Smooth muscle cell (in vitro differentiated cells): ENCODE measurements around the gene NLRC5. TPM values are rescaled to one million over a fixed set of nuclear protein-coding genes. Genes with fewer than 3 reads are reported as not detected.

ENCODE experiments used
- DNase-seq: peaks from one replicate; lab custom pipeline; 2025; ENCODE audit not compliant: unreplicated experiment; lab: John Stamatoyannopoulos, UW
- H2AFZ ChIP-seq: fragments of 200-600 bp; sonication (generic); 2 replicates; pipeline ENCODE4 v1.6.0; 2016; ENCODE audit warnings: antibody characterized with exemption, low read depth, mild to moderate bottlenecking
- H3F3A ChIP-seq: fragments of 200-600 bp; sonication (generic); 2 replicates; pipeline ENCODE4 v1.6.0; 2017; ENCODE audit warnings: antibody characterized with exemption, low read depth
- H3K27ac ChIP-seq: fragments of 200-600 bp; sonication (generic); 2 replicates; pipeline ENCODE4 v1.5.1; 2016; ENCODE audit warnings: low read depth, mild to moderate bottlenecking
- H3K27me3 ChIP-seq: fragments of 200-600 bp; sonication (generic); 2 replicates; pipeline ENCODE4 v1.6.1; 2016; ENCODE audit warnings: low read depth, mild to moderate bottlenecking
- H3K36me3 ChIP-seq: fragments of 200-600 bp; sonication (generic); 2 replicates; pipeline ENCODE4 v1.5.1; 2016; ENCODE audit warnings: low read depth
- H3K4me1 ChIP-seq: fragments of 200-600 bp; sonication (generic); 2 replicates; pipeline ENCODE4 v1.5.1; 2016; ENCODE audit warnings: low read depth
- H3K4me2 ChIP-seq: fragments of 200-600 bp; sonication (generic); 2 replicates; pipeline ENCODE4 v1.6.0; 2016; ENCODE audit warnings: mild to moderate bottlenecking
- H3K4me3 ChIP-seq: fragments of 200-600 bp; sonication (generic); 2 replicates; pipeline ENCODE4 v1.5.1; 2016; ENCODE audit warnings: mild to moderate bottlenecking
- H3K79me2 ChIP-seq: fragments of 200-600 bp; sonication (generic); 2 replicates; pipeline ENCODE4 v1.6.0; 2016; ENCODE audit warnings: low read depth, mild to moderate bottlenecking
- H3K9ac ChIP-seq: fragments of 200-600 bp; sonication (generic); 2 replicates; pipeline ENCODE4 v1.6.0; 2016; ENCODE audit warnings: low read depth
- H3K9me3 ChIP-seq: fragments of 200-600 bp; sonication (generic); replicated peaks from 2 replicates; pipeline ENCODE4 v1.5.1; 2016; ENCODE audit warnings: low read depth
- H4K20me1 ChIP-seq: fragments of 200-600 bp; sonication (generic); 2 replicates; pipeline ENCODE4 v1.6.0; 2016; ENCODE audit warnings: low read depth
- WGBS: methylation state at CpG from one replicate; pipeline ENCODE4 v1.1.7; 2016; ENCODE audit warnings: low lambda C conversion rate; 5-methylcytosine and 5-hydroxymethylcytosine counted together
- polyA plus RNA-seq: library from polyadenylated mRNA; unstranded; fragments of >200 nt; fragmentation: Nextera tagmentation; extraction: Ambion mirVana; gene quantifications from 2 replicates; pipeline ENCODE4 v1.2.1, GENCODE V29; 2016
- total RNA-seq: library from RNA; depleted of rRNA; stranded (reverse); fragments of >200 nt; gene quantifications from 2 replicates; pipeline ENCODE4 v1.2.3, GENCODE V29; 2014
- TF ChIP-seq, protein P1 (sequence below): fragments of 200-600 bp; sonication (generic); IDR thresholded peaks from 2 replicates; pipeline ENCODE4 v1.5.1; 2017; ENCODE audit warnings: borderline replicate concordance, mild to moderate bottlenecking, antibody characterized with exemption; ENCODE audit not compliant: insufficient read depth, poor library complexity, severe bottlenecking

Gene NLRC5
- total and polyA plus RNA-seq, 2 experiments from 2014 or later: 4.2 to 21.4 TPM

DNA sequence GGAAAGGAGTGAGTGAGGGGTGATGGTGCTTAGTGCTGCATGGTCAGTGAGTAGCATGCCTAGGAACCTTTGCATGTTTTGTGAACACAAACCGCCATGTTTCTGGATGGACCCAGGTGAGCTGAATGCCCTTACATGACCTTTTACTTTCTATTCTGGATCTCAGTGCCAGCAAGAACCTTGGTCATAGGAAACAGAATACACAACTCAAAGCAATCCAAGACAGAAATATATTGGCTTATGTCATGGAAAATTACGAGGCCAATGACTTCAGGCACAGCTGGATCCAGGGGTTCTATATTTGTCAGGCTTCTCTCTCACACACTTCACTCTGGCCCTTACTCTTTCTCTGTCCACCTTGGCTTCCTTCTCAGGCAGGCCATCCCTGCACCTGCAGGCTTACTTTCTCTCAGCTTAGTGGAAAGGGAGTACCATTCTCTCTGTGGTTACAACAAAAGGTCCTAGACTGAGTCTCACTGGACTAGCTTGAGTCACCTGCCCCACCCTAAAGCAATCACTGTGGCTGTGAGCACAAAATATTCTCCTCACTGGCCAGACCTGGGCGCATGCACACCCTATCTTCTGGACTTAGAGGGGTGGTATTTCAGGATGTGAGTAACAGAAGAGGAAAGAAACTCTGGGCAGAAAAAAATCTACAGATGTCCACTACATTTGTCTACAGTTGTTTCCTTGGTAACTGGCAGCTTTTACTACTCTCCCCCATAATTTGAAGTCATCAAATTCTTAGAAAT lies 82.7 kb downstream of the NLRC5 start:
- WGBS: 93% methylated on average over 3 of the region's 3 CpGs
- Histone ChIP-seq H3K9ac (no peak overlapping the region), H3K79me2 (no peaks in the 10 kb centered on the region), H3K27me3 (no peaks in the 10 kb centered on the region), H4K20me1 (no peaks in the 10 kb centered on the region), H2AFZ (no peak overlapping the region), H3K4me2 (no peak overlapping the region), H3K9me3 (no peaks in the 10 kb centered on the region), H3K4me1 (no peaks in the 10 kb centered on the region), H3K27ac (no peak overlapping the region), H3K4me3 (no peak overlapping the region), H3K36me3 (no peaks in the 10 kb centered on the region), H3F3A (no peaks in the 10 kb centered on the region)
- TF ChIP-seq, protein P1, sequence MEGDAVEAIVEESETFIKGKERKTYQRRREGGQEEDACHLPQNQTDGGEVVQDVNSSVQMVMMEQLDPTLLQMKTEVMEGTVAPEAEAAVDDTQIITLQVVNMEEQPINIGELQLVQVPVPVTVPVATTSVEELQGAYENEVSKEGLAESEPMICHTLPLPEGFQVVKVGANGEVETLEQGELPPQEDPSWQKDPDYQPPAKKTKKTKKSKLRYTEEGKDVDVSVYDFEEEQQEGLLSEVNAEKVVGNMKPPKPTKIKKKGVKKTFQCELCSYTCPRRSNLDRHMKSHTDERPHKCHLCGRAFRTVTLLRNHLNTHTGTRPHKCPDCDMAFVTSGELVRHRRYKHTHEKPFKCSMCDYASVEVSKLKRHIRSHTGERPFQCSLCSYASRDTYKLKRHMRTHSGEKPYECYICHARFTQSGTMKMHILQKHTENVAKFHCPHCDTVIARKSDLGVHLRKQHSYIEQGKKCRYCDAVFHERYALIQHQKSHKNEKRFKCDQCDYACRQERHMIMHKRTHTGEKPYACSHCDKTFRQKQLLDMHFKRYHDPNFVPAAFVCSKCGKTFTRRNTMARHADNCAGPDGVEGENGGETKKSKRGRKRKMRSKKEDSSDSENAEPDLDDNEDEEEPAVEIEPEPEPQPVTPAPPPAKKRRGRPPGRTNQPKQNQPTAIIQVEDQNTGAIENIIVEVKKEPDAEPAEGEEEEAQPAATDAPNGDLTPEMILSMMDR: no peak
- DNase-seq: no peak

GRCh38 chr16:57072616-57073275 lies 83.4 kb downstream of the NLRC5 start:
- Histone ChIP-seq H3K9ac (no peak overlapping the region), H3F3A (no peaks in the 10 kb centered on the region), H3K27me3 (no peaks in the 10 kb centered on the region), H4K20me1 (no peaks in the 10 kb centered on the region), H3K4me1 (no peaks in the 10 kb centered on the region), H2AFZ (no peak overlapping the region), H3K4me2 (no peak overlapping the region), H3K9me3 (no peaks in the 10 kb centered on the region), H3K36me3 (no peaks in the 10 kb centered on the region), H3K4me3 (no peak overlapping the region), H3K27ac (no peak overlapping the region), H3K79me2 (no peaks in the 10 kb centered on the region)
- no peak for DNase-seq
- TF ChIP-seq, protein P1: no peak
- 72% methylated on average over 8 of the region's 8 CpGs for WGBS

GRCh38 chr16:57077714-57078113 lies 88.4 kb downstream of the NLRC5 start:
- Histone ChIP-seq H3K4me2 (no peak overlapping the region), H3K4me3 (no peak overlapping the region), H3K9ac (no peak overlapping the region), H2AFZ (no peak overlapping the region), H3K36me3 (no peaks in the 10 kb centered on the region), H3K27me3 (no peaks in the 10 kb centered on the region), H4K20me1 (no peaks in the 10 kb centered on the region), H3K9me3 (no peaks in the 10 kb centered on the region), H3F3A (no peaks in the 10 kb centered on the region), H3K27ac (no peak overlapping the region), H3K79me2 (no peaks in the 10 kb centered on the region), H3K4me1 (no peaks in the 10 kb centered on the region)
- TF ChIP-seq, protein P1: no peak
- DNase-seq: no peak
- WGBS: 88% methylated on average over 7 of the region's 7 CpGs

GRCh38 chr16:57081744-57082143 lies 92.4 kb downstream of the NLRC5 start:
- Histone ChIP-seq H3K27me3 (no peaks in the 10 kb centered on the region), H3K27ac (no peak overlapping the region), H4K20me1 (no peaks in the 10 kb centered on the region), H3K4me3 (no peak overlapping the region), H3K9me3 (no peaks in the 10 kb centered on the region), H3K36me3 (no peaks in the 10 kb centered on the region), H2AFZ (no peak overlapping the region), H3K9ac (no peak overlapping the region), H3K4me2 (no peak overlapping the region), H3K4me1 (no peaks in the 10 kb centered on the region), H3K79me2 (no peaks in the 10 kb centered on the region), H3F3A (no peaks in the 10 kb centered on the region)
- DNase-seq: no peak
- TF ChIP-seq, protein P1: no peak
